ENCODE data around the gene FAS. TPM values are rescaled to one million over a fixed set of nuclear protein-coding genes. Genes with fewer than 3 reads are reported as not detected.

FAS gene
- total RNA-seq, 6 donors from 2014 or later: 30.1 to 80.3 (median 44.4) TPM

DNA sequence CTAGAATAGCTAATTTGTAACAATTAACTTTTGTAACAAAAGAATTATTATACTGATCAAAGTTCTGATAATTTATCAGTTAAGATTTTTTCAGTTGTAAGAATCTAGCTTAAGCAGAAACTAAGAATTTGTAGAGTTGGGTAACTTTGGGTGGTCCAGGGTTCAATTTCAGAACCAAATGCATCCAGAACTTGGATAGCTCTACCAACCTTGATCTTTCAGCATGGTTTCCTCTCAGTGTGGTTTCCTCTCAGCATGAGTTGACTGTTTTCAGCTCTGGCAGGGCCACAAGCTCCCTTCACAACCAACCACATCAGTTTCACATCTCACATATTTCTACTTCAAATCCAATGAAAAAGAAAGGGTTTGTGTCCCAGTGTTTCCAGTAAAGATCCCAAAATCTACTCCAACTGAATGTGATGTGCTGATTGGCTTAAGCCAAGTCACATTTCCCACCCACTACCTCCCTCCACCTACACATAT is 3.3 kb upstream of the FAS start:
- no peaks in the 10 kb centered on the region for H3K9me3 ChIP-seq
- peak overlapping the region in 2 of 4 donors; percentile 21 to 99 for H3K27ac ChIP-seq
- no peaks in the 10 kb centered on the region for H3K36me3 ChIP-seq
- TF ChIP-seq, protein P1, sequence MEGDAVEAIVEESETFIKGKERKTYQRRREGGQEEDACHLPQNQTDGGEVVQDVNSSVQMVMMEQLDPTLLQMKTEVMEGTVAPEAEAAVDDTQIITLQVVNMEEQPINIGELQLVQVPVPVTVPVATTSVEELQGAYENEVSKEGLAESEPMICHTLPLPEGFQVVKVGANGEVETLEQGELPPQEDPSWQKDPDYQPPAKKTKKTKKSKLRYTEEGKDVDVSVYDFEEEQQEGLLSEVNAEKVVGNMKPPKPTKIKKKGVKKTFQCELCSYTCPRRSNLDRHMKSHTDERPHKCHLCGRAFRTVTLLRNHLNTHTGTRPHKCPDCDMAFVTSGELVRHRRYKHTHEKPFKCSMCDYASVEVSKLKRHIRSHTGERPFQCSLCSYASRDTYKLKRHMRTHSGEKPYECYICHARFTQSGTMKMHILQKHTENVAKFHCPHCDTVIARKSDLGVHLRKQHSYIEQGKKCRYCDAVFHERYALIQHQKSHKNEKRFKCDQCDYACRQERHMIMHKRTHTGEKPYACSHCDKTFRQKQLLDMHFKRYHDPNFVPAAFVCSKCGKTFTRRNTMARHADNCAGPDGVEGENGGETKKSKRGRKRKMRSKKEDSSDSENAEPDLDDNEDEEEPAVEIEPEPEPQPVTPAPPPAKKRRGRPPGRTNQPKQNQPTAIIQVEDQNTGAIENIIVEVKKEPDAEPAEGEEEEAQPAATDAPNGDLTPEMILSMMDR (IDR thresholded peaks at IDR 0.05): peak in 1 of 6 experiments; percentile 13
- no peak for TF ChIP-seq POLR2AphosphoS5 (IDR thresholded peaks at IDR 0.05)
- DNase-seq (no peak), ATAC-seq (ENCODE audit: low FRiP score in 2 of 2) (no peak)
- peaks cover 16 to 40% (median 28%) of the 10 kb centered on the region in 4 donors for H3K4me1 ChIP-seq
- H3K27me3 ChIP-seq: no peaks in the 10 kb centered on the region
- H3K4me3 ChIP-seq: no peak overlapping the region

DNA sequence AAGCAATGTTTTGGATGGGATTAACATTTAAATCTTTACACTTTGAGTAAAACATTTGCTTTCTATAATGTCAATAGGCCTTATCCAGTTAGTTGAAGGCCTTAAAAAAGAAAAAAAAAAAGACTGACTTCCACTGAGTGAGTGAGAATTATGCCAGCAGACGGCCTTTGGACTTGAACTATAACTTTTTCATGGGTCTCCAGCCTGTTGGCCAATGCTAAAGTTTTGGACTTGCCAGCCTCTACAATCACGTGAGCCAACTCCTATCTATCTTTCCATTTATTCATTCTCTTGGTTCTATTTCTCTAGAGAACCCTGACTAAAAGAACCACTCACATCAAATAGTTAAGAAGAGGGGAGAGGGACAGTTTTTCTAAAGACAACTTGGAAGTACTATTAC is 2.8 kb upstream of the FAS start:
- ATAC-seq (ENCODE audit: low FRiP score in 2 of 2) (no peak), DNase-seq (no peak)
- peaks cover 16 to 43% (median 26%) of the 10 kb centered on the region in 4 donors for H3K4me1 ChIP-seq
- no peak overlapping the region for H3K4me3 ChIP-seq
- H3K27me3 ChIP-seq: no peaks in the 10 kb centered on the region
- TF ChIP-seq POLR2A (IDR thresholded peaks at IDR 0.05) (no peak), POLR2AphosphoS5 (IDR thresholded peaks at IDR 0.05) (no peak), EP300 (IDR thresholded peaks at IDR 0.05) (no peak)
- TF ChIP-seq, protein P1 (IDR thresholded peaks at IDR 0.05): no peak
- H3K9me3 ChIP-seq: no peaks in the 10 kb centered on the region
- 31 to 45% methylated on average over 2 of the region's 2 CpGs for WGBS, 2 donors
- no peaks in the 10 kb centered on the region for H3K36me3 ChIP-seq
- peak overlapping the region in 2 of 4 donors; percentile 21 to 99 for H3K27ac ChIP-seq

DNA sequence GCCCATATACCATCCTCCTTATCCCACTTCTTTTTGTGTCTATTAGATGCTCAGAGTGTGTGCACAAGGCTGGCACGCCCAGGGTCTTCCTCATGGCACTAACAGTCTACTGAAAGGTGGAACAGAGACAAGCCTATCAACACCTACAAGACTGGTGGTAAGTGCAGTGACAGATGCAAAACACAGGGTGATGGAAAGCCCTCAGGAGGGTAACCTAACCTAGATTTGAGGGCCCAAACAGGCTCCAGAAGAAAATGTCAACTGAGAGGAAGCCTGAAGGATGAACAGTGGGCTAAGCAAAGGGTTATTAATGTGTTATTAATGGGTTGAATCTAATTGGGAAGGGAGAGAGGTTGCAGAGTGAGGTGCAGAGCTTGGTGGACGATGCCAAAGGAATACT is 1.2 kb upstream of the FAS start:
- Histone ChIP-seq H3K27ac (peak overlapping the region; percentile 97 to 99 (median 98)), H3K4me1 (peaks cover 20 to 48% (median 38%) of the 10 kb centered on the region in 4 donors)
- DNase-seq: no peak

DNA sequence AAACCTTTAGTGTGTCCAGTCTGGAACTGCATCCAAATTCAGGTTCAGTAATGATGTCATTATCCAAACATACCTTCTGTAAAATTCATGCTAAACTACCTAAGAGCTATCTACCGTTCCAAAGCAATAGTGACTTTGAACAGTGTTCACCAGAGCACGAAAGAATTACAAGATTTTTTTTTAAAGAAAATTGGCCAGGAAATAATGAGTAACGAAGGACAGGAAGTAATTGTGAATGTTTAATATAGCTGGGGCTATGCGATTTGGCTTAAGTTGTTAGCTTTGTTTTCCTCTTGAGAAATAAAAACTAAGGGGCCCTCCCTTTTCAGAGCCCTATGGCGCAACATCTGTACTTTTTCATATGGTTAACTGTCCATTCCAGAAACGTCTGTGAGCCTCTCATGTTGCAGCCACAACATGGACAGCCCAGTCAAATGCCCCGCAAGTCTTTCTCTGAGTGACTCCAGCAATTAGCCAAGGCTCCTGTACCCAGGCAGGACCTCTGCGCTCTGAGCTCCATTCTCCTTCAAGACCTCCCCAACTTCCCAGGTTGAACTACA is 694 bp upstream of the FAS start:
- ATAC-seq (ENCODE audit: low FRiP score in 2 of 2): peak; percentile 69
- Histone ChIP-seq H3K4me3 (peak overlapping the region; percentile 69 to 91 (median 82)), H3K9me3 (no peaks in the 10 kb centered on the region), H3K36me3 (no peaks in the 10 kb centered on the region), H3K27ac (peak overlapping the region; percentile 97 to 99 (median 98)), H3K4me1 (peaks cover 20 to 50% (median 40%) of the 10 kb centered on the region in 4 donors), H3K27me3 (no peaks in the 10 kb centered on the region)
- WGBS, 2 donors: 3 to 5% methylated on average over 8 of the region's 8 CpGs
- TF ChIP-seq POLR2AphosphoS5 (IDR thresholded peaks at IDR 0.05) (no peak), EP300 (IDR thresholded peaks at IDR 0.05) (peak in 2 of 4 donors; percentile 3 to 63)
- no peak for DNase-seq

More for the DNA sequence above, 1.2 kb upstream of the FAS start:
- ATAC-seq (ENCODE audit: low FRiP score in 2 of 2): no peak
- H3K27me3 ChIP-seq: no peaks in the 10 kb centered on the region
- TF ChIP-seq EP300 (IDR thresholded peaks at IDR 0.05): no peak
- TF ChIP-seq, protein P1 (IDR thresholded peaks at IDR 0.05): no peak
- no peak for TF ChIP-seq POLR2AphosphoS5 (IDR thresholded peaks at IDR 0.05)
- no peak for TF ChIP-seq POLR2A (IDR thresholded peaks at IDR 0.05)
- peak overlapping the region in 2 of 4 donors; percentile 69 to 77 for H3K4me3 ChIP-seq
- 51 to 60% methylated on average over 2 of the region's 2 CpGs for WGBS, 2 donors
- H3K9me3 ChIP-seq: no peaks in the 10 kb centered on the region
- H3K36me3 ChIP-seq: no peaks in the 10 kb centered on the region

DNA sequence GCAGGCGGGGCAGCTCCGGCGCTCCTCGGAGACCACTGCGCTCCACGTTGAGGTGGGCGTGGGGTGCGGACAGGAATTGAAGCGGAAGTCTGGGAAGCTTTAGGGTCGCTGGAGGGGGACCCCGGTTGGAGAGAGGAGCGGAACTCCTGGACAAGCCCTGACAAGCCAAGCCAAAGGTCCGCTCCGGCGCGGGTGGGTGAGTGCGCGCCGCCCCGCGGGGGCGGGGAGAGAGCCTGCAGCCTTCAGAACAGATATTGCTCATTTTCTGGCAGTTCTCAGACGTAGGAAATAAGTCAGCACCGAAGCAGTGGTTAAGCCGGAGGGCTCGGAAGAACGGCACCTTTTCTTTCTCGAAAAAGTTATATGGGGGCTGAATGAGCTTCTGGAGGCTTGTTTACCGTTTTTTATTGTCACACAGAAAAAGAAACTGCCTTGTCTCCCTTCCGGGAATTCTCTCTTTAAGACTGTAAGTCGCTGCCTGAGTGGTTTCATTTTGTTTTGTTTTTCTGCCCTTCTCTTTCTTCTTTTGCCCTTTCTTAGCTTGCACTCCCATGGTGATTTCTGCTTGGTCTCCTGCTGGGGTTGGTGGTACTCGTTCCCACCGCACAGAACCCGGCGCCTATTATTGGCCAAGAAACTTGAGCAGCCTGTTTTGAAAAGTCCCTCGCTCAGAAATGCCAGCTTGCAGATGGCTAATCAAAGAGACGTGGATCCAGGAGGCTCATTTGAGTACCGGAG is 732 bp downstream of the FAS start:
- H3K4me1 ChIP-seq: peaks cover 29 to 60% (median 50%) of the 10 kb centered on the region in 4 donors
- DNase-seq: peak; percentile 70 to 93

More for the DNA sequence above, 732 bp downstream of the FAS start:
- peak; percentile 61 to 88 for ATAC-seq (ENCODE audit: low FRiP score in 2 of 2)
- Histone ChIP-seq H3K9me3 (no peaks in the 10 kb centered on the region), H3K27ac (peak overlapping the region; percentile 97 to 99 (median 98)), H3K27me3 (no peaks in the 10 kb centered on the region), H3K4me3 (peak overlapping the region; percentile 69 to 91 (median 82)), H3K36me3 (no peaks in the 10 kb centered on the region)
- 0 to 1% methylated on average over 35 to 38 of the region's 38 CpGs for WGBS, 2 donors
- TF ChIP-seq EP300 (IDR thresholded peaks at IDR 0.05): no peak
- peak in 1 of 2 donors; percentile 46 for TF ChIP-seq POLR2AphosphoS5 (IDR thresholded peaks at IDR 0.05)
- TF ChIP-seq, protein P1 (IDR thresholded peaks at IDR 0.05): peak in 2 of 6 experiments; percentile 17 to 18
- TF ChIP-seq POLR2A (IDR thresholded peaks at IDR 0.05): peak in 1 of 4 donors; percentile 44

Measured in upper lobe of left lung (tissue), 6 donors.